ENCODE data around the gene CRYBG3. TPM values are rescaled to one million over a fixed set of nuclear protein-coding genes. Genes with fewer than 3 reads are reported as not detected.

CRYBG3 gene
- total and polyA plus RNA-seq, 9 donors, result 5.8 to 16.1 (median 13.0) TPM

DNA sequence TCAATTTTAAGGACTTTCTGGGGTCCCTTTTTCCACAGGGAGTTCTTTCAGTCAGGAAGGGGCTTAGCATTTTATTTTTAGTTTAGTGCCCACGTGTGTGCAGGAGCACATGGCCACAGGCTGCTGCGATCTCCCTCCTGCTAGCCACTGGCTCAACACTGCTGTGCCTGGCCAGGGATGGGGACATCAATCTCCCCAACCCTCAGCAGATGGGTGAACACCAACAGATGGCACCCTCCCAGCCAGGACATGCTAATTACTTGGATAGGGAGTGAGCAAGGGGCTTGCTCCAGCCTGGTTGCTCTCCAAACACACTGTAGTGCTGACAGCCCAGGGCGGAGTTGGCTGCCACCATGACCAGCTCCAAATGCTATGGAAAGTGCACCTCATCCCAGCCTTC lies 157.8 kb downstream of the CRYBG3 start:
- H3K4me3 ChIP-seq, result no peak overlapping the region
- WGBS, 3 donors, result 43 to 50% (median 44%) methylated on average over 3 of the region's 3 CpGs
- intact Hi-C loops (cut with DNase I), result no loop called here

GRCh38 chr3:97981886-97982285 lies 160.1 kb downstream of the CRYBG3 start:
- peaks cover 2% of the 10 kb centered on the region for H3K4me1 ChIP-seq (ENCODE audit: insufficient read depth)
- H3K36me3 ChIP-seq, result no peaks in the 10 kb centered on the region
- intact Hi-C loops (cut with DNase I), result no loop called here
- H3K27me3 ChIP-seq, result no peaks in the 10 kb centered on the region
- WGBS, 3 donors, result 63 to 82% (median 67%) methylated on average over 3 of the region's 3 CpGs
- H3K4me3 ChIP-seq, result no peak overlapping the region
- no peak for DNase-seq
- TF ChIP-seq, protein P1, sequence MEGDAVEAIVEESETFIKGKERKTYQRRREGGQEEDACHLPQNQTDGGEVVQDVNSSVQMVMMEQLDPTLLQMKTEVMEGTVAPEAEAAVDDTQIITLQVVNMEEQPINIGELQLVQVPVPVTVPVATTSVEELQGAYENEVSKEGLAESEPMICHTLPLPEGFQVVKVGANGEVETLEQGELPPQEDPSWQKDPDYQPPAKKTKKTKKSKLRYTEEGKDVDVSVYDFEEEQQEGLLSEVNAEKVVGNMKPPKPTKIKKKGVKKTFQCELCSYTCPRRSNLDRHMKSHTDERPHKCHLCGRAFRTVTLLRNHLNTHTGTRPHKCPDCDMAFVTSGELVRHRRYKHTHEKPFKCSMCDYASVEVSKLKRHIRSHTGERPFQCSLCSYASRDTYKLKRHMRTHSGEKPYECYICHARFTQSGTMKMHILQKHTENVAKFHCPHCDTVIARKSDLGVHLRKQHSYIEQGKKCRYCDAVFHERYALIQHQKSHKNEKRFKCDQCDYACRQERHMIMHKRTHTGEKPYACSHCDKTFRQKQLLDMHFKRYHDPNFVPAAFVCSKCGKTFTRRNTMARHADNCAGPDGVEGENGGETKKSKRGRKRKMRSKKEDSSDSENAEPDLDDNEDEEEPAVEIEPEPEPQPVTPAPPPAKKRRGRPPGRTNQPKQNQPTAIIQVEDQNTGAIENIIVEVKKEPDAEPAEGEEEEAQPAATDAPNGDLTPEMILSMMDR (IDR thresholded peaks at IDR 0.05), result no peak
- no peak for TF ChIP-seq EP300 (IDR thresholded peaks at IDR 0.05)
- no peak for TF ChIP-seq POLR2A (IDR thresholded peaks at IDR 0.05)
- H3K9me3 ChIP-seq, result no peaks in the 10 kb centered on the region
- no peak overlapping the region for H3K27ac ChIP-seq

More for the DNA sequence above, 157.8 kb downstream of the CRYBG3 start:
- no peaks in the 10 kb centered on the region for H3K9me3 ChIP-seq
- no peaks in the 10 kb centered on the region for H3K36me3 ChIP-seq
- H3K27me3 ChIP-seq, result no peaks in the 10 kb centered on the region
- peaks cover 2% of the 10 kb centered on the region for H3K4me1 ChIP-seq (ENCODE audit: insufficient read depth)
- no peak for DNase-seq
- no peak for TF ChIP-seq POLR2A (IDR thresholded peaks at IDR 0.05)
- no peak for TF ChIP-seq EP300 (IDR thresholded peaks at IDR 0.05)
- TF ChIP-seq, protein P1 (IDR thresholded peaks at IDR 0.05), result no peak
- H3K27ac ChIP-seq, result no peak overlapping the region

DNA sequence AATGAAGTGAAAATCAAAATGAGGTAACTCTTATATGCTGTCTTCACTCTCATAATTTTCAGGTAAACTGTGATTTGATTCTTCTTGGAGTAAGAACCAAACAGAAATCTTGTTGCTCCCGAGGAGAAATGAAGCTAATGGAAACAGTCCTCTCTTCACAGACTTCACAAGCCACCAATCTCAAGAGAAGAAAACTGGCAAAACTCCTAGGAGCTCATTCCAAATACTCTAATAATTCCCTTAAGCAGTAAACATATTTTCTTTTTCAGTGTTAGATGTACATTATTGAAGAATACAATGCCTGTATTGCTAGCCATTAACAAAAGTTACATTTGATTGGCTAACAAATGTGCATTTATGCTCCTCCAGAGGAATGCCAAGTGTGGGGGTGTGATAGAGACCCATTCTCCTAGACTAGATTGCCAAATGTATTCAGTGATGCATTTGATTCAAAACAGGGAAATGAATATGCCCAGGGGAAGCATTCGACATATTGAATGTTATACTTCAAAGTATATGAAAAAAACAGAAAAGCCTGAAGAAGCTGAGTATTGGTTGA lies 162.2 kb downstream of the CRYBG3 start:
- TF ChIP-seq, protein P1 (IDR thresholded peaks at IDR 0.05), result no peak
- no peak for TF ChIP-seq EP300 (IDR thresholded peaks at IDR 0.05)
- no peak for TF ChIP-seq POLR2A (IDR thresholded peaks at IDR 0.05)
- Histone ChIP-seq H3K27ac (no peak overlapping the region), H3K36me3 (no peaks in the 10 kb centered on the region), H3K4me3 (no peak overlapping the region), H3K27me3 (no peaks in the 10 kb centered on the region), H3K4me1 (ENCODE audit: insufficient read depth) (peaks cover 2% of the 10 kb centered on the region), H3K9me3 (no peaks in the 10 kb centered on the region)
- intact Hi-C loops (cut with DNase I), result no loop called here
- no peak for DNase-seq
- WGBS, 3 donors, result 42 to 45% (median 45%) methylated on average over 2 of the region's 2 CpGs

- H3K27me3 ChIP-seq, result no peaks in the 10 kb centered on the region
- WGBS, 3 donors, result 82 to 84% (median 82%) methylated on average over 2 of the region's 2 CpGs
Observed at GRCh38 chr3:97987306-97987705, 165.5 kb downstream of the CRYBG3 start.

More at GRCh38 chr3:97987306-97987705, 165.5 kb downstream of the CRYBG3 start:
- Histone ChIP-seq H3K9me3 (no peaks in the 10 kb centered on the region), H3K27ac (no peak overlapping the region), H3K4me1 (ENCODE audit: insufficient read depth) (no peaks in the 10 kb centered on the region), H3K4me3 (no peak overlapping the region), H3K36me3 (no peaks in the 10 kb centered on the region)
- no peak for TF ChIP-seq EP300 (IDR thresholded peaks at IDR 0.05)
- no peak for TF ChIP-seq POLR2A (IDR thresholded peaks at IDR 0.05)
- TF ChIP-seq, protein P1 (IDR thresholded peaks at IDR 0.05), result no peak
- intact Hi-C loops (cut with DNase I), result no loop called here
- no peak for DNase-seq

Data from ovary (tissue), 9 donors.